Cardiac septum (tissue), 1 donor: ENCODE results near the gene RPL22. TPM values are rescaled to one million over a fixed set of nuclear protein-coding genes. Genes with fewer than 3 reads are reported as not detected.

Source experiments
- DNase-seq: peaks from one replicate; pipeline ENCODE4 v3.0.0-alpha.2; 2020; ENCODE audit warnings: low spot score
- intact Hi-C: fragments of 100-400 bp; cut with DNase I; formaldehyde crosslinking; loops from one replicate; pipeline ENCODE4 v1.14.0; 2022
- long read RNA-seq: library from polyadenylated mRNA; unstranded; transcript quantifications from one replicate; pipeline ENCODE4 v2.0.0, GENCODE V29; 2021
- total RNA-seq: library from RNA; stranded (reverse); fragmentation: NEBNext Ultra II Directional; extraction: Animal tissue kit (Norgen Biotek cat#: 25700); gene quantifications from one replicate; pipeline ENCODE4 v1.2.1, GENCODE V29; 2021
- donor health status: DM: no; HTN: no; CAD: no.

Gene RPL22
- total RNA-seq = 205 TPM
- long read RNA-seq, transcript RPL22-206 (3 exons, 2,279 nt) = minor isoform, 6 of 86 reads
- long read RNA-seq, transcript RPL22-201 (4 exons, 2,078 nt) = major isoform, 70 of 86 reads
- long read RNA-seq, partial matches to known transcripts = 1 of 86 reads
- long read RNA-seq, other reads (novel, unspliced or antisense) = 9 of 86 reads

DNA sequence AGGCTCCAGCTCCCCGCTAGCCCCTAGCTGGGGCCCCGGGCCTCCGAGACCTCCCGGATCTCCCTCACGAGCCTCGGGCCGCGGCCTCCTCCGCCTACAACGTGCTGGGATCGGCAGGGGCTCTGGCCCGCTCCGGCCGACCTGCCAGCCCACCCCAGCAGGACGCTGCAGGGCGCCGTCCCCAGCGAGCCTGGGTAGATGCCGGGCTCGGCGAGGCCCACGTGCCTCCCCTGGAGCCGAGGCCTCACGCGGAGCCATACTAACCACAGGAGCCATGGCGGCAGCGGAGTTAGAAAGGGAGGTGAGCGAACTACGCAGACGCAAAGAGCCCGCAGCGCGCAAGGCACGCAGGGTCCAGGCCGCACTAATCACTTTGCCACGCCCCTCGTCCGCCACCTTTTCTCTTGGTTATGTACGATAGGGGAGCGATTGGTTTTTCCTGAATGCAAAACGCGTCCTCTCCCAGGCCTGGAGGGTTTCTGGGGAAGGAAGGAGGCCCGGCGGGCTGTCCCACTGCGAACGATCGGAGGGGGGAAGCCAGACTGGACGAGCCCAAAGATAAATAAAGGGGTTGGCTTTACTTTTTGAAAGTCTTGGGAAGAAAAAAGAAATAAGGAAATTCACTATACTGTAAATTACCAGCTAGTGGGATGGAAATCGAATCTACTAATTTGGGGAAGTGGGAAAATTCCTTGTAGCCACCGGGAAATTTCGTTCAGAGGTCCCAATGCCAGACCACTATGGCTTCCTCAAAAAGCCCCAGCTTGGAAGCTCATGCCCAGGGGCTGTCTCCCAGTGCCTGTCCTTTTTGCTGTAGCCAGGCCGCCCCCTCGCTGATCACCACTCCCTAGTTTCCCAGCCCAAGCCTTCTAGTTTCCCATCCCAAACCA lies at the start of gene RPL22:
Gene RPL22 (minus strand): TSS at position 298 of the 890 bp plus-strand sequence. CDS start 22 bp downstream, at position 276.
- peak; percentile 97 for DNase-seq
- intact Hi-C loops = loop anchor here (5.0 kb wide), 1 partner anchor 193 kb away; the partner anchor contains the start of gene ACOT7

DNA sequence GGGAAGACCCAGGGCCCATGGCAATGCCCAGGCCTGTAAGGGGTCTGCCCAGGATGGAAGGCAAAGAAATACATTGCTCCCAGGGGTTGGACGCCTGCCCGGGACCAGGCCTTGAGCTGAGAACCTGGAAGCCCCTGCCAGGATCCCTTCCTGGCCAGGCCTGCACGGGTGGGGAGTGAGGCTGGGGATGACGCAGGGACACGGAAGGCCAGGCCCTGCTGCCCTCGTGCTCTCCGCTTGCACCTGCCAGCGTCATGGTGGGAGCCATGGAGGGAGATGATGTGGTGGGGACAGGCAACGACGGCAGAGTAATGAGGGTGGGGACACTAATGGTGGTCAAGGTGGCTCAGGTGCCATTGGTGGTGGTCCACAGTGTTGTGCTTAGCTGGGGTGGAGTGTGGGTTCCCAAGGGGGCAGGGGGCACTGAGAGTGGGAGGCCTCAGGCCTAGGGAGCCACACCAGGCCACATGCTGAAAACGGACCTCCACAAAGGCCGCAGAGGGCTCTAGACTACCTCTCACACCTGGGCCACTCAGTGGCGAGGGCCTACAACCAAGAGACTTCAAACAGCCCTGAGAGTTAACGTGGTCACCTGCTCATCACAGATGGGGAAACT lies 48.9 kb upstream of the RPL22 start:
- no peak for DNase-seq
- intact Hi-C loops = loop anchor here (2.0 to 5.0 kb wide), 2 partner anchors 33 to 189 kb away; no protein-coding TSS in a partner anchor

DNA sequence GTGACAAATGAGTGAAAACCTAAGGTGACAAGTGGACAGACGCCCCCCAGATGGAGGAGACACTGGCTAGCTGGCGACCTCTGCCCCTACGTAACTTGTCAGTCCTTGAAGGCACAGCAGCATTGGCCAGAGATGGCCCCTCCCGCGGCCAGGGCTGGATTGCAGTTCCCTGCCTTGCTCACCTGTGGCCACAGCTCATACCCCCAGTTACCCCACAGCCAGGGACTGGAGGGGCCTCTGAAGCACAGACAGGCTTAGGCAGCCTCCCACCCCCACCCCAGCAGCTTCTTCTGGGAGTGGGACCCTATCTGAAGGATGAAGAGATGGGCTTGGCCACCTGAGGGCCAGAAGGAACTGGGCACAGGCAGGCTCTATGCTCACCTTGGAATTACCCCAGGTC lies 48.3 kb upstream of the RPL22 start:
- DNase-seq = no peak
- intact Hi-C loops = loop anchor here (1.0 to 5.0 kb wide), 3 partner anchors 33 to 190 kb away; no protein-coding TSS in a partner anchor

DNA sequence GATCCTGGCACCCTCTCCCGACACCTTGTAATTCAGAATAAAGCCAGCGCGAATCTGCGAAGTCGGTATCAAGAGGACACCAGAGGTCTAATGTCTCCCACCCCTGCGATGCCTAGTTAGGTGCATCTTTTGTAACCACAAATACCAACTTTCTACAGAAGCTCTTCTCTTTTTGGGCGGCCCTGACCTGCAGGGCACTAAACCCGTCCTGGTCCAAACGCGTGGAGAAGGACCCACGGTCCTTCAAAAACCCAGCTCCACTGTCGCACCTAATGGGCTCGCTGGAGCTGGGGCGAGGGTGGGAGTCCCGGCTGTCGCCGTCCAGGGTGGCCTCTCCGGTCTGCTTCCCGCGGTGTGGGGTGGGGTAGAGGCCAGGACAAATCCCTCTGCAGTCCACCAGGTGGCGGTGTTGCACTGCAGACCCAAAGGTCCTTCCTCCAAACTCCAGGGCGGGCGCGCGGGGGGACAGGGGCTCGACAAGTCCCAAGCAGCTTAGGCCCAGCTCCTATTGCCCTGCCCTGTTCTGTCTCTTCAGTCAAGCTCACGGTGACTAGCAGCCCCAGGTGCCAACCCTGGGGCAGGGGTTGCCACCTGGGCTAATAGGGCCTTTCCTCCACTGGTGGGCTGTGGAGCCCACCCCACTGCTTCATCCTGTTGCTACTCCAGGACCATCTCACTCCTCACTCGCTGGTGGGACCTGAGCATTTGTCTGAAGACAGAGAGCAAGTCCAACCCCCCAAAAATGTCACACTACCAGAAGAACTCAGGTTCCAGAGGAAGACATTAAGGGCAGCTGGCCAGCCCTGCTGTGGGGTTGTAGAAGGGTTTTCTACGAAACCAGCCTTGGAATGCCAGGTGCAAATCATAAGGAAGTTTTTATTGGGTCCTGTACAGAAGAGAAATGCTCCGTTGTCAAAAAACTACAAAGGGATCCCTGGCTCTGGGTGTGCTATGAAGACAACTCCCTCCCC lies 47.4 kb upstream of the RPL22 start:
- intact Hi-C loops = loop anchor here (1.0 to 5.0 kb wide), 3 partner anchors 97 to 191 kb away; no protein-coding TSS in a partner anchor
- peak; percentile 89 for DNase-seq

DNA sequence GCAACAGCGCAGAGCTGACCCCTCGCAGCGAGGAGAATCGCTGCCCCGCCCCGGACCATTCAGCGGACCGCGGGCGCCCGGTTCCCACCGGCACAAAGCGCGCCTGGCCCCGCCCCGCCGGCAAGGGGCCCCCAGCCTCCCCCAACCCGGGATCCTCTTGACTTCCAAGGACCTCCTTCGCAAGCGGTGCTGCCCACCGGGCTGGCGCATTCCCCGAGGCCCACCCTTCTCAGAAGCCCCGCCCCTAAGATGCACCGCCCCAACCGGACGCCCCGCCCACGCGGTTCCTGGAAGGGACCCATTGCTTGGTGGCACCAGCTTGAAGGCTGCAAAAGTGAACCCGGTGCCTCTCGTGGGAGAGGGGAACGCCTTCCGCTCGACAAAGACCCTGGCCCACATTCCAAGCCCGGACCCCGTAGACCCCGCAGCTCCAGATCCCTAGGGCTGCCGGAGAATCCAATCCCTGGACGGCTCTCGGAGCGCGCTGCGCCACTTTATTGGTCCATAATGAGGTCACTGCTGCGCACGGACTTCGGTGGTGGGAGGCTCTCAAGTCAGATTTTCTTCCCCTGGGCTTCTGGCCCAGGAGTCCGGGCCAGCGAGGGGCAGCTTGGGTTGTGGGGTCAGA lies 46.6 kb upstream of the RPL22 start:
- intact Hi-C loops = loop anchor here (1.0 to 5.0 kb wide), 2 partner anchors 97 to 191 kb away; no protein-coding TSS in a partner anchor
- no peak for DNase-seq

DNA sequence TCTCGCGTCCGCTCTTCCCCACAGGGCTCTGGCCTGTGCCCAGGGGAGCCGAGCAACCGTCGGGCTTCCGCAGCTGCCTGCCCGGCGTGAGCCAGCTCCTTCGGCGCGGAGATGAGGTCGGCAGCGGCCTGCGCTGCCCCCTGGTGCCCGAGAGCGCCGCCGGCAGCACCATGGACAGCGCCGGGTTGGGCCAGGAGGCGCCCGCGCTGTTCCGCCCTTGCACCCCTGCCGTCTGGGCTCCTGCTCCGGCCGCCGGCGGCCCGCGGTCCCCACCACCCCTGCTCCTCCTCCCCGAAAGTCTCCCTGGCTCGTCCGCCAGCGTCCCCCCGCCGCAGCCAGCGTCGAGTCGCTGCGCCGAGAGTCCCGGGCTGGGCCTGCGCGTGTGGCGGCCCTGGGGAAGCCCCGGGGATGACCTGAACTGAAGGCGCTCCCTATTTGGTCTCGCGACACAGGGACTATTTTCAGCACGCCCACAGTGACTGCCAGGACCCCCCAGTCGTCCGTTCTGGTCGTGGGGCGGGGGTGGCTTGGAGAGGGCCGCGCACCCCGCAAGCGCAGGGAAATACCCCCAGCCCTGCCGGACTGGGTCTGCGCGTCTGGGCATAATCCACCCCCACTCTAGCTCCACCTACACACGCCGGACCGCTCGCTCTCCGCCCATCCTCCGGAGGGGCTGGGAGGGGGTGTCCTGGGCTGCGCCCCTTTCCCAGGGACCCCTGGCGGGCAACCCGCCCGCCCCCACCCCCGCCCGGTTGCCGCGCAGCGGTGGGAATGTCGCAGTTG lies 45.9 kb upstream of the RPL22 start:
- DNase-seq = no peak
- intact Hi-C loops = loop anchor here (5.0 kb wide), 1 partner anchor 192 kb away; no protein-coding TSS in a partner anchor

DNA sequence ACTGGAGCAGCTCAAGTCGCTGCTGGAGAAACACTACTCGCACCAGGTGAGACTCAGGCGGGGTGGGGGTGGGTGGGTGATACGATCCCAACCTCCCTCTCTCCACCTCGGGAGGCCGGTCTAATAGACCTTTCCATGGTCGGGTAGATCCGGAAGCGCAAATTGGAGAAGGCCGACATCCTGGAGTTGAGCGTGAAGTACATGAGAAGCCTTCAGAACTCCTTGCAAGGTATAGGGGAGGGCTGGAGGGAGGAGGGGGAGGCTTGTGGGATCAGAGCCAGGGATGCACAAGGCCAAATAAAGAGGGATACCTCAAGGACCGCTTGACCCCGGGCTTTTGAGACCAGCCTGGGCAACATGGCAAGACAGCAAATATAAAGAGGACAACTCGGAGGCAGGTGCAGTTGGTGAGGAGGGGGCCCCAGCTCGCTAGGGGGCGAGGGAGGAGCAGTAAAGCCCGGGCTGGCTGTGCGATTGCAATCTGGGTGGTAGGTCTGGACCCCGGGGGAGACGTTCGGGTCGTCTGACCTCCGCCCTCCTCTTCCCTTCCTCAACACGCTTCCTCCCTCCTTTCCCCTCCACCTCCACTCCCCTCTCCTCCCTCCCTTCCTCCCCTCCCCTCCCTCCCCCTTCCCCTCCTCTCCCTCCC lies 45.1 kb upstream of the RPL22 start:
- intact Hi-C loops = loop anchor here (1.0 to 5.0 kb wide), 2 partner anchors 191 to 193 kb away; no protein-coding TSS in a partner anchor
- DNase-seq = no peak

DNA sequence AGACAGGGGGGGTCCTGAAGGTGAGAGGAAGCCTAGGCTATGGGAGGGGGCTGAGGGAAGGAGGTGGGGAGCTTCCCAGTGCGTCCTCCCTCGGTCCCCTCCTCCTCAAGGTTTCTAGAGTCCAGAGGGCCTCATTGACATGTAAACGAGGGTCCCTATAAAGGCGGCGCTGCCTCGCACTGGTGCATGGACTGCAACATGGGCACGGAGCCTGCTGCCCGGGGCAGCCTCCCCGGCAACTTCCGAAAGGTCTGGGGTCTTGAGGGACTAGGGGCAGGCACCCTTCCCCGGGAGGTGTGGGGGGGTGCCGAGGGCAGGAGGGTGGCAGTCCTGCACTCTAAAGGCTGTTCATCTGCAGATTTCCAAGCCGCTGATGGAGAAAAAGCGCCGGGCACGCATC lies 44.6 kb upstream of the RPL22 start, which contains the start of gene HES3:
Gene HES3 (plus strand): TSS at position 187 of the 400 bp plus-strand sequence. CDS start 187 bp downstream, at position 374.
- intact Hi-C loops = loop anchor here (1.0 kb wide), 1 partner anchor 191 kb away; no protein-coding TSS in a partner anchor
- no peak for DNase-seq

DNA sequence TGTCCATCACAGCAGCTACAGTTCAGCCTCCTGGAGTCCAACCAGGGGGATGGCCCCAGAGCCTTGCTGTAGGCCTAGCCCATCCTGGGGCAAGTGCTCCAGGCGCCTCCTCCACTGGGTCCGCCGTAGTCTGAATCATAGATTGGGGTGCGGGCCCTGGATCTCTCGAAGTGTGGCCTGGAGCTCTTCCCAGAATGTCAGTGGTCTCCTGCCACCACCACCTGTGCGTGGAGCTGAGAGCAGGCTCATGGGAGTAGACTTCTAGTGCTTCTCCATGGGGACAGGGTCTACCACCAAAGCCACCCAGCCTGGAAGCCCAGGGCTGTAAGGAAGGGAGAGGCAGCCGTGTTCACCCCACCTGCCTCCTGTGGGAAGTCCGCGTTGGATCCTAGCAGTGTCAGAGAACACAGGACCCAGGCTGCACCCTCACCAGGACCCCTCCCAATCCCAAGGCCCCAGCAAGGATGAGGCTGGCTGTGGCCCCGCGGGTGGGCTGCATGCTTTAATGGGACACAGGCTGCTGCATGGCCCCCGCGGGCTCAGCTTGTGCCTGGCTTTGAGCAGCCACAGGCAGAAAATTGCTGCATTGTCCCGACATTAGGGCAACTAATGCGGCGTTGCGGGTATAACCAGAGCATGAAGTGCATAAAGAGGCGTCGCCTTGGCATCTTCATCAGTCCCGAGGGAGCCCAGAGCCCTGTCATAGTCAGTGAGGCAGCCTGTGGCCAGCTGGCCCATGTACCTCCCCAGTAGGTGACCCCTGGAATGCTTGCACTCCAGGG lies 43.8 kb upstream of the RPL22 start:
- intact Hi-C loops = no loop called here

DNA sequence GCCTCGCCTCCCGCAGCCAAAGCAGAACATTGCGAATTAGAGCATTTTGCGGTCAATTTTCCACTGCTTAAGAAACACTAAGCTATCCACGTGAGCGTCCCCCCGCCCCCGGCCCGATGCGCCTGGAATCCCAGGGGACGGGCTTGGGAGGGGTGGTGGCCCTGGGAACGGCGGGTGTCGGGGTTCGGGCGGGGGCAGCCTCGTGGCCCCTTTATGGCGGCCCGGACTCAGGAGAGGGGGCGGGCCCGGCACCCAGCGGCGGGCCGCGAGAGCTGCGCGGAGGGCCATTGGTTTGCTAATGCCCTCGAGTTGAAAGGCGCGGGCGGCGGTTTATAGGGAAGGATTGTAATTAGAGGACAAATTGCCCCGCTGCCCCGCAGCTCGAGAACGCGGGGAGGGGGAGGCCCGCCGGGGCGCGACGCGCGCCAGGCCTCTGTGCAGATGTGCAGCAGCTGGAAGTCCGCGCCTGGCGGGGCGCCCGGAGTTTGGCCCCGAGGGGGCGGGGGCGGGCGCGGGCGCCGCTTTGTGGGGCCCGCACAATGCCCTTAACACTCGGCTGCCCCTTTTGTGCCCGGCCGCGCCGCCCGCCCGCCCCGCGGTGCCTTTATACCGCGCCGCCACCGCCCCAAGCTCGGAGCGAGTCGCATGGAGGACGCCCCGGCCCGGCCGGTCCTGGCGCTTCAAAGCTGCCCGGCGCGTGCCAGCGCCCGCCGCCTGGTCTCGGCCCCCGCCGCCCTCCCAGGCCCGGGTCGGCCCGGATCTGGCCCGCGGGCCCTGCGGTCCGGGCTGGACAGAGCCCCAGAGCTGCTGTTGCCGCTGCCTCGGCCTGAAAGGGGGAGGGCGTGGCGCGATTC lies 42.7 kb upstream of the RPL22 start:
- no peak for DNase-seq
- intact Hi-C loops = no loop called here

More for the DNA sequence above, 43.8 kb upstream of the RPL22 start:
- DNase-seq = no peak

DNA sequence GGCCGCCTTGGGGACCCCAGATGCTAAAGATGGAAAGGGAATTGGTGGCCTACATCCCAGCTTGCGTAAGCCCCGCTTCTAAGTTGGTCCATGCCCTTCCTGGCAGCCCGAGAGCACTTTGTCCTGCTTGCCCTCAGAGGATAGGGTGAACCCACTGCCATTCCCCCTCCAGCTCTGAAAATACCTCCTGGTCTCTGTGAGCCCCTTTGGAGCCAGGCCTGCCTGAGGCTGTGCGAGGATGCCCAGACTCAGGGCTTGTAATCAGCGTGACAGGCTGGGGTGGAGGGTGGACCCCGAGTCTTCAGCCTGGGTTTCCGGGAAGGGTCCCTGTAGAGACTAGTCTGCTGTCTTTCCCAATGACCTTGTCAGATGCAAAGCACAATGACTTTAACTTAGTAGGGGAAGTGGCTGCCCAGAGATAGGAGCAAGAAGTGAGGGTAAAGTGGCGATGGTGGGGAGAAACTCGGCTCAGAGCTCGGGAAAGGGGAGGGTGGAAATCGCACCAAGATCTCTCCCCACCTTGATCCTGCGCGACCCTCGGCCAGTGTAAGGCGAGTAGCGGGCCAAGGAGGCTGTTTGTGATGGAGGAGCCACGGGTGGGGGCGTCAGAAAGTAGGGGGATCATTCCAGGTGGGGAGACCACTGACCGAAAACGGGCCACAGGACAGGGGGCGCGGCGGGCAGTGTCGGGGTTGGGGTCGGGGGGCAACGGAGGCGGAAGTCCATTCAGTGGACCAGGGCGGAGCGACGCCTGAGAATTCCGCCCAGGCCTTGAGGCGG lies 41.9 kb upstream of the RPL22 start:
- DNase-seq = no peak
- intact Hi-C loops = no loop called here

DNA sequence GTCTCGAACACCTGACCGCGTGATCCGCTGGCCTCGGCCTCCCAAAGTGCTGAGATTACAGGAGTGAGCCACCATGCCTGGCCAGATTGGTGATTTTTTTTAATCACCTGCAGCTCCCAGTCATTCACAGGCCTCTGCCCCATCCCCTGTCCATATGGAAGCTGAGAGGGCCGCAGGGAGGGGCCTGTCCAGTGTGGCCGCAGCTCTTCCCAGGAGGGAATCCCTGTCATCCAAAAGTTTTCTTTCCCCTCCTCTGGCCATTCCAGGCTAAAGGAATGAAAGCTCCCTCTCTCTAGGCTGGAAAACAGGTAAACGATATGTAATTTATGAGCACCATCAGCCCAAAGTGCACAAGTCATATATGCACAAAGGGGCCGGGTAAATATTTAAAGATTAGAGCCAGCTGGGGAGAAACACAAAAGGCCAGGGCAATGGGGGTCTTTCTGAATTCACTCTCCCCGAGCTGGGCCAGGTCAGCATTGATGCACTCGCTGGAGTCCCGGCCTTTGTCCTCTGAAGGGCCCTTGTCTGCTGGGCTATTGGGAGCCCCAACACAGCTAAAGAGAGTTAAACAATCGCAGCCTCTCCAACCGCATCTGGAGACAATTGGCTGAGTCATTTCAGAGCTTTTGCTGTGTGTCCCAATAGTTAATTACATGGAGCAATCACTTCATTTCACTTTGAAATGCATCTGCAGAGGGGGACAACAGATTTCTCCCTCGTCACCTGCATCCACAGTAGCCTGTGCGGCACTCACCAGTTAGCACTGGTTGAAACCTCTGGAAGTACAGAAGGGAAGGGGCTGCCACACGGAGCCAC lies 40.8 kb upstream of the RPL22 start:
- intact Hi-C loops = no loop called here

DNA sequence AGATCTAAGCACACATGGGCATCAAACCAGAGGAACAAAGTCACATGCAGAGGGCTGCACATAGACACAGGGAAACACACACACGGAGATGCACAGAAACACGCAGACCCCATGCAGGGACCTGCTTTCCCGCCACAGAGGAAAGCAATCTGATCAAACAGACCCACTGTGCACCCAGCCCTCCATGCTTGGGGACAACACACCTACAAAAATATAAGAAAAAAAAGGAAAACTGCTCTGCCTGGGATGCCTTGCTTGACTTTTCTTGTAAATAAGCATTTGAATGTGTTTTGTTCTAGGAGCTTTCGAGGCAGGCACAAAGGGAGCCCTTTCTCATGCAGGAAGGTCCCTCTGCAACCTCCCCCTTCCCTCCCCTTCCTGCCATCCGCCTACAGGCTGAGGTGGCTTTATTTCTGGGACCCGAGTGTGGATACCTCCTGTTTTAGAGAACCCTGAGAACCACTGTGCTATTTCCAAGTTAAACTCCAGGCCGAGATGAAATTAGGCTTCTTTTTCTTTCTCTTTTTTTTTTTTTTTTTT lies 39.9 kb upstream of the RPL22 start:
- no peak for DNase-seq
- intact Hi-C loops = no loop called here

More for the DNA sequence above, 40.8 kb upstream of the RPL22 start:
- no peak for DNase-seq
